ENCODE results near the gene CENPO. TPM values are rescaled to one million over a fixed set of nuclear protein-coding genes. Genes with fewer than 3 reads are reported as not detected.

Gene CENPO
- total RNA-seq, 1 donor from 2014 or later, result 3.7 TPM

GRCh38 chr2:24859968-24860600, 66.9 kb downstream of the CENPO start:
- DNase-seq (ENCODE audit: low spot score), result no peak

DNA sequence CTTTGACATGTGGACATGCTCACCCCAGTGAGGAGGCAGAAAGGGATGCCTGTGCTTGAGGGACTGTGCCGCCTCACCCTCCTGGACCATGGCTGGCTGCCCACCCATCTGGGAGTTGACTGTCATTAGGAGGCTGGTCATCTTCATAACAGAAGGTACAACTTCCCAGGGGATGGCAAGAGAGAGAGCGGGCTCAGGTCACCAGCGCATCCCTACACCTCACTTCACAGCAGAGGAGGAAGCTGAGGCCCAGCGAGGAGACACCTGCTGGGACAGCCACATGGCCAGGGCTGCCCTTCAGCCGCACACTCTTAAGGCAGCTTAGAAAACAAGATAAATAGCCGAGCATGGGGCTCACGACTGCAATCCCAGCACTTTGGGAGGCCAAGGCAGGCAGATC, 67.4 kb downstream of the CENPO start:
- no peak for DNase-seq (ENCODE audit: low spot score)

DNA sequence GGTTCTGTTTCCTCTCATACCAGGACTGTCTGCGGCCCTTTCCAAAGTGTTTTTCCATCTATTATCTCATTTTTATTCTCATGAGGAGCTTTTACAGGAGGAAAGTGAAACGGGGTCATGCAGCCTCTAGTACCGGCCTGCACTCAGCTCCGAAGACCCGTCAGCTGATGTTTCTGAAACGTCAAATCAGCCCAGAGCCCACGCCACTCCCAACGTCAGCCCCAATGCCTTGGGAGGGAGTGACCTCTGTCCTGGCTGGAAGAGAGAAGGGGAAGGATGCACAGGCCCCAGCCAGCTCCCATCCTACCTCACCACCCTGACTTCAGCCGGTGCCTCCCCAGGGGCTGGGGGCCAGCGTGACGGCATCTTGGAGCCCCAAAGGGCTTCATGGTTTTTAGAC, 68.3 kb downstream of the CENPO start:
- no peak for DNase-seq (ENCODE audit: low spot score)

DNA sequence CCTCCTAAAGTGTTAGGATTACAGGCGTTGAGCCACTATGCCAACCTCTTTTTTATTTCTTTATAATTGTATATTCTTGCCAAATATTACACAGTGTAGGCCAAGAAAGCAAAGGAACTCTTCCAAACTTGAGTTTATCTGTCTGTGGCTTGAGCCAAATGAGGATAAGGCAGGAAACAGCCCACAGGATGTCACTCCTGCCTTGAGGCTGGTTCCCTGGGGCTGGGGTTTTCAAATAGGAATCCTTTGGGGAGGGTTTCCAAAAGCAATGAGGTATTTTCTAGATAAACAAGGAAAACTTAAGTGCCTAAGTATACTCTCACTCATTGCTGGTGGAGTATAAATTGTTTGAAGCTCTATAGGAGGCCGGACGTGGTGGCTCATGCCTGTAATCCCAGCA, 70.4 kb downstream of the CENPO start:
- DNase-seq (ENCODE audit: low spot score), result no peak

- no peak for DNase-seq (ENCODE audit: low spot score)
Observed at GRCh38 chr2:24866946-24867345, 73.7 kb downstream of the CENPO start.

DNA sequence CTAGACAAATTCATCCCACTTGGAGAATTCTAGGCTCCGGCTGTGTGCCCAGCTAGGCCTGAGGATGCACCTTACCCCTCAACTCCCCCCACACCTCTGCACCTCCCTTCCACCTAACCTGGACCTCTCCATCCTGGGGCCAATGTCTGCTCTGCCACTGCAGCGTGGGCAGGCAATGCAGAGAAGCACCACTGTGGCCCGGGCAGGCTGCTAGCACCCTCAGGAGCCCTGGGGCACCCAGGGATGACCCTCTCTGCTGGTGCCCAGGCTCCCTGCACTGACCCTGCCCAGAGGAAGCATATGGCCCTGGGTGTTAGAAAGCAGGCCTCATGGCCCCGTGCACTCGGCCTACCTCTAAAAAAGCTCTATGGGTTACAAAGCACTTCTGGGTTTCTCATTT, 77.2 kb downstream of the CENPO start:
- DNase-seq (ENCODE audit: low spot score), result no peak

GRCh38 chr2:24870891-24871705, 77.9 kb downstream of the CENPO start:
- no peak for DNase-seq (ENCODE audit: low spot score)

GRCh38 chr2:24871852-24872333, 78.7 kb downstream of the CENPO start:
- DNase-seq (ENCODE audit: low spot score), result peak; percentile 26

Other genes with a start within 250 kb of the CENPO start
- 20.5 TPM for gene PTRHD1, start within 50 bp of the CENPO start, total RNA-seq
- gene ADCY3, start 126.8 kb downstream of the CENPO start, total RNA-seq, result 30.1 TPM
- 6.1 TPM for gene DNAJC27, start 178.5 kb downstream of the CENPO start, total RNA-seq
- gene EFR3B, start 248.7 kb downstream of the CENPO start, total RNA-seq, result 1.8 TPM